COLO668 (cell line): ENCODE measurements around the gene GFOD1.
A peak's percentile ranks its signal among the peaks of the same experiment; 100 is the strongest.

Source experiments
- DNase-seq: peaks from one replicate; lab custom pipeline; 2025; ENCODE audit not compliant: unreplicated experiment; lab: John Stamatoyannopoulos, UW

GFOD1 gene

DNA sequence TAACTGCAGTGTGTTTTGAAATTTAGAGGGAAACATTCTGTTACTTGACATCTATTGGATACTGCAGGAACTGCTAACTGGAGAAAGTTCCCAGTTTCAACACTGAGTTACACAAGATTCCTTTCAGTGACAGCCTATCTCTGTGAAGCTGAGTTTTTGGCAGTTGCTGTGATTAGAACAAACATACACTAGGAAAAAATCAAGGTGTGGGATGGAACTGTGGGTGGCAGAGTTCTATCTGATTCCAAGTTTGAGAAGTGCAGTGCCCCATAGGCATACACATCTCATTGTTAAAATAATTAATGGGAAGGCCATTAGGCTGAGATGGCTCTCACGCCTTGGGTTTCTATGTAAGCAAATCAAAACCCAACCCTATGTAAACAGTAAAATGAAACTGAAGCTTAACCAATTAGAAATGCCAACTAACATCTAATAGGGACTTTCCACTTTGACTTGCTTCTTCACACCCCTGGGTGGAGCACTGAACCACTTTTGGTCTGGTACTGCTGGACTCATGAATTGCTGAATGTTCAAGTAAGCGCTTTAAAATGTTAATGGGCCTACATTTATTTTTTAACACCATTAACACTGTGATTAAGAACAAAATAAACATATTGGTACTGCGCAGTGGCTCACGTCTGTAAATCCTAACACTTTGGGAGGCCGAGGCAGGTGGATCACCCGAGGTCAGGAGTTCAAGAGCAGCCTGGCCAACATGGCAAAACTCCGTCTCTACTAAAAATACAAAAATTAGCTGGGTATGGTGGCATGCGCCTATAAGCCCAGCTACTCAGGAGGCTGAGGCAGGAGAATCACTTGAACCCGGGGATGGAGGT lies 103.9 kb downstream of the GFOD1 start:
- DNase-seq: no peak

DNA sequence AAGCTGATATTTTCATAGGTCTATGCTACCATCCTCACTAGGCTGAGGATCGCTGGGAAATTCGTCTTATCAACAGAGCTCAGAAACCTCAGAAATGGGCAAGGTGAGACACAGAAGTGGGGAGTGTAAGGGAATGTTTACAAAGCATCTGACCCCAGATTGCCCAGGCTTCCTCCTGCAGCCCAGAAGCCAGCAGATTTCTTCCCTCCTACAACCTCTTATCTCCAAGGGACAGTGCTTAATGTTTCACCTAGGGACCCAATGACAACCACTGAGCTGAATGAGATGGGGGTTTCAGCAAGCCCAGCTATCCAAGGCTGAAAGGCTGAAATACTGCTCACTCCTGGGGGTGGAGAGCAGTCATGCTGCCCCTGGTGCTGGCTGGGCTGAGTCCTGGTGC lies 106.6 kb downstream of the GFOD1 start:
- DNase-seq: no peak

DNA sequence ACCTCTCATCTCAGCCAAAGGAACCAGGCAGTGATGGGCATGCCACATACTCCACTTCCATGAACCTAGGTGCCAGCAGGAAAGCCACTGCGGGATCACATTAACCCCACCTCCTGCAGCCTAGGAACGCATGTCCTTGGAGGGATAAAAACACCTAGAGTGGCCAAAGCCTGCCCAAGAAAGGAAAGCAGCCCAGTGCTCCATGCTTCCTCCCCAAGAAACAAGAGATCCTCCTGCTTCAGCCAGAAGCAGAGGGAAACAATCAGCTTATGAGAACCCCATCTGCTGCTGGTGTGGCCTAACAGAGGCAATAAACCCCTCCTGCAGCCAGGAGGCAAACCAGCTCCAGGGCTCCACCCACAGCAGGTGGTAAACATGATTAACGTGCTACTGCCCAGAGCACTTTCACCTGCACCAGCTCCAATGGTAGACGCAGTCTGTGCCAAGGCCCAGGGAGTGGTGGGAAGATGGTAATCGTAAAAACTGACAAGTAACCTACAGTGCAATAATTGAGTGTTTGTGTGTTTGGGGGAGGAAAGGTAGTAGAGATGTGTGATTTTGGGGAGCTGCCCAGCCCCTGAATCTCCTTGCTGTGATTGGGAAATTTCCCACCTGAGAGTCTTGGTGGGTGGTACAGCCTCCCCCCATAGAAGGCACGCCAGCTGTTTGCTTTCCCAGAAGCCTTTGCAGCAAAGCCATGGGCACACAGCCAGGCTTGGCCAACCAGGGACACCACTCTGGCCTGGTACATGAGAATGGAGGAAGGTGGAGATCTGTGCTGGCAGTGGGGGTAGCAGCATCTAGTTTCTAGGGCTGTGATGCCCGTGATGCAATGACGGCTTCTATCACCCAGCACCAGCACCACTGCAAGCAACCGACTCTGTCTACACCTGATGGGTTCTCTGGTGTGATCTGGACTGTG lies 108.5 kb downstream of the GFOD1 start:
- peak; percentile 67 for DNase-seq

DNA sequence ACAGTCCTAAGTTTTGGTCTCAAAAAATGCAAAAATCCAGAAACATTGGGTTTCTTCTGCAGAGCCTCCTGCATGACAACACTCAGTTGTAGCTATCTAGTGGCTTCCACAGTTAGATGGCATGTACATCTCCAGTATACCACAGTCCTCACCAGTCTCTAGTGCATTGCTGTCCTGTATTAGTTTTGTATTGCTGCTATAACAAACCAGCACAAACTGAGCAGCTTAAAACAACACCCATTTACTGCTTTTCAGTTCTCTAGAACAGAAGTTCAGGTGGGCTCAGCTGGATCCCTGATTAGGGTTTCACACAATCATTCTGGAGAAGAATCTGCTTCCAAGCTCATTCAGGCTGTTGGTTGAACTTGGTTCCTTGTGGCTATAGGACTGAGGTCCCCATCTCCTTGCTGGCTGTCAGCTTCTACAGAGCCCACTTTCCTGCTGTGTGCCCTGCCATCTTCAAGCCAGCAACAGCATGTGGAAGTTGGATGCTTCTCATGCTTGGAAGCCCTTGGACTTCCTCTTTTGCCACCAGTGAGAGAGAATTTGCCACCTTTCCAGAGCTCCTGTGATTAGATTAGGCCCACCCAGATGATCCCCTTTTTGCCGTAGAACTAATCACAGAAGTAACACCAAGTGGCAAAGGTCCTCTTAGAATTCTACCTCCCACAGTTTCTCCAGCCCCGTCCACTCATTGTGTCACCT lies 110.2 kb downstream of the GFOD1 start:
- no peak for DNase-seq

DNA sequence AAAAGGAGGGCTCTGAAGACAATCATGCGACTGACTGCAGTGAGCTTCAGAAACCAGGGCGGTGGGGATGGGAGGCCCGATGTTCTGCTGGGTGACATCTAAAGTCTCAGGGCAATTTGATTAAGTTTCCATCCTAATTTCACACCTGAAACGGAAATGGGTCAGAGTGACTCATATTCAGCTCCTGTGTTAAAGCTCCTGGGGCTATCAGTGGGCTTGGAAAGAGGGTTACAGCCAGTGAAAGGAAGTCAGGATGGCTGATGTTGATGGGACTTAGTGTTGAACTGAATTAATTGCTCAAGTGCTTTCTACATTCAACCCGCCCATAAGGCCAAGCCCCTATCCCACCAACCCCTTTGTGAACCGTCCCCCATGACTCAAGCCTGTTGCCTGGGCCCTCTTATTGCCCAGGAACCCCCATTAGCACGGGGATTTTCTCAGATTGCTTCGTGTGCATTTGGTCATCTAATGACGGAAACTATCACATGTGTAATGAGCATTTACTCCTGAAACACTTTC lies 112.0 kb downstream of the GFOD1 start:
- DNase-seq: no peak

DNA sequence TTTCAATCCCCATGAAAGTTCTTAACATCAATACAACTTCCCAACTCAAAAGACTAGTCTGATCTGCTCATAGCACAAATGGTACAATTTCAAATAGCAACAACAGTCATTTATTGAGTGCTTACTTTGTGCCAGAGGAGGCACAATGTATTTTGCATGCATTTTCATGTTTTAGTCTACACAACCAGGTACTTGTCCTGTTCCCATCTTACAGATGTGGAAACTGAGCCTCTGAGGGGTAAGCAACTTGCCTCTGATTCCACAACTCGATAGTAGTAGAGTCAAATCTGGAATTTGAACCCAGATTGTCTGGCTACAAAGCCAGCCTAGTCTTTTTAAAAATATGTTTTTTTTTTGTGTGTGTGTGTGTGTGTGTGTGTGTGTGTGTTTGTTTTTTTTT lies 113.5 kb downstream of the GFOD1 start:
- no peak for DNase-seq

DNA sequence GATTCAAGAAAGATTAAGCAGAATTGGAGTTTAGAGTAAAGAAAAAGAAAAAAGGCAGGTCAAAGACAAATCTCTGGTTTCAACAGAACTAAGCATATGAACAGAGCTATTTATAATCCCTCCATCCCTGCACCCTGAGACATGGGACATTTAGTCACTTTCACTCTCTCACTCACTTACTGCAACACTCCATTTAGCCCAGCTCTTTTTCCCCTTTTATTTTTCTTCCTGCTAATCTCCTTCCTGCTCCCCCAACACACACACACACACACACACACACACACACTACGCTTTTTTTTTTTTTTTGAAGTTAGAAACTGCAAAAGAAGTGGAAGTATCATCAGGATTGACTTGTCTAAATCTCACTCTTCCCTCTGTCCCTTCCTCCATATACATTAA lies 113.9 kb downstream of the GFOD1 start:
- DNase-seq: no peak

DNA sequence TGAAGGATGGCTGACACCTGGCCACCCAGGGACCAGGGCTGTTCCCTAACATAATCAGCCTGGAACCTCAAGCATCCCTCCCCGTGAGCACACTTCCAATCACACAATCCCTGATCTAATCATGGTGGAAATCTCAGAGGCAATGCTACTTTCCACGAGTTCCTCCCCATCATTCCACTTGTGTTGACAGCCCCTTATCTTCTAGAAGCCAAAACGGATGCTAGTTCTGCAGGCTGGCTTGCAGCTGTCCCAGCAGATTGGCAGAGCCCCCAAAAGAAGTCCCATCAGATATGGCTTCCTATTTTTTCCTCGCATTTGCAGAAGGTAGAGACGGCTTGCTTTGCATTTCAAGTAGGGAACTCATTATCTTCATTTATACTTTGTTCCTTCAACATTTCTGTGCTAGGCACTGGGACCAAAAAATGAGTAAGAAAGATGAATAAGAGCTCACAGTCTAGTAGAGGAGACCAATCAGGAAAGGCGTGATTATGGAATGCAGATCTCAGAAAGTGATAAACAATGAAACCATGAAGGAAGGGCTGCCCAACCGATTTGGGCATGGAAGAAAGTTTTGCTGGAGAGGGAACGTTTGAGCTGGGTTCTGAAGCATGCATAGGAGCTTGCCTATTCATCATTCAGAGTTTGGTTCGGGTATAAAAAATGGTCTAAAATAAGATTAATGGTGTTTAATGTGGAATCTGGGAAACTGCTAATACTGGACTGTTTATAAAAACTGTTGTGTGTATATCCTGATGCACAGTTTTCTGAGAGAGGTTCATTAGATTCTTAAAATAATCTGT lies 114.5 kb downstream of the GFOD1 start:
- DNase-seq: no peak

DNA sequence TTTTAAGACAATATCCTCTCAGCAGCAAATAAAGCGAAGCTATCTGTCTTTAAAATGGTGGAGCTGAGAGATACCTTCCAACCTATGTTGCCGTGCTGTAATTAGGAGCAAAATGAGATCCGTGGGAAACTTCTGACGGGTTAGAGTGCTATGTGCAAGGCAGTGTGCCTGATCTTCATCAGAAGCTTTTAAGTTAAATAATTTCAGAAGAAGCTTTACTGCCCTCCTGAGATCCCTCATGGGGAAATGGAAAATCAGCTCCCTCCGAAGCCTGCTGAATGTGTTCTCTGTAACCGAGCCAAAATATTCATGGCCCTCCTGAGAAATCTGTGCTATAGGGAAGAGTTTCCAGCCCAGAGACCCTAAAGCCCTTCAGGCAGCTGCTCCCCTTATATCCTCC lies 115.3 kb downstream of the GFOD1 start:
- DNase-seq: no peak

DNA sequence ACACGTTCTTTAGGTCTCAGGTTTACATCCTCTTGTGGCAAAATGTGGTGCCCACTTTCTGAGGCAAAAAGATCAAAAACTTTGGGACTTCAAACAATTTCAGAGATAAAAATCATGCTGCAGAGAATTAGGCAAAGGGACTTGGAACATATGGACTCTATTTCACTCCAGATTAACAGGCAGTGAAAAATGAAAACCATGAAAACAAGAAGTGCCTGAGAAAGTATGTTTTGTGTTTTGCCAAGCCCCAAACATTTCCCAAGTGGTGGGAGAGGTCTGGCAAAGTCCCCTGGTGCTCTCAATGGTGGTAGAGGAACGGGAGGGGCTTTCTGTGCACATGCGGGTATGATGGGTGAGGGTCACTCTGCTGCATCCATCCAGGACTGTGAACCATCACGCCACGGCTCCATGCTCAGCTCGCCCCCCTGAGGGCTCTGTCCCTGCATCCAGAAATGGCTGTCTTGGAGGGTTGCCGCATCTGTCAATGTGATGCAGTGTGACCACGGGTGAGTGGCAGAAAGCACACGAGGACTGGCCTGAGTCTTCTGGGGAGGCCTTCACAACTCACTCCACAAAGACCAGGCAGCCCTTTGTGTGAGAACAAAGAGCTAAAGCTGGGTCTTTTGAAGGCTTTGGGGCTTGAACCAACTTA lies 115.9 kb downstream of the GFOD1 start:
- DNase-seq: no peak

DNA sequence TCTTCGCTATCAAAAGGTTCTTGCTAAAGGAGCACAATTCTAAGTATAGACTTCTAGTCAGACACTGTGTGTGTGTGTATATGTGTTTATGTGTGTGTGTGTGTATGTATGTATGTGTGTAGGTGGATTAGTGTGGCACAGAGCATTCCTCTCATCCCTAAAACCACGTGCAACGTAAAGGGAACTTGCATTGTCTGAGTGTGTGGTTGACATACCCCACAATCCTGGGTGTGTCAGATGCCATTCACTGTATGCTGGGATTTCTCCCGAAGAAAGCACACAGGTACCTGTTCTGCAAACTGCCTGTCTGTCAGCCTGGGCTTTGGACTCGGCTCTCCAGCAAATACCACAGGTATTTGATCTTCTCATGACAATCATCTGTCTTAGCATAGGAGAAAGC lies 116.8 kb downstream of the GFOD1 start:
- DNase-seq: no peak

DNA sequence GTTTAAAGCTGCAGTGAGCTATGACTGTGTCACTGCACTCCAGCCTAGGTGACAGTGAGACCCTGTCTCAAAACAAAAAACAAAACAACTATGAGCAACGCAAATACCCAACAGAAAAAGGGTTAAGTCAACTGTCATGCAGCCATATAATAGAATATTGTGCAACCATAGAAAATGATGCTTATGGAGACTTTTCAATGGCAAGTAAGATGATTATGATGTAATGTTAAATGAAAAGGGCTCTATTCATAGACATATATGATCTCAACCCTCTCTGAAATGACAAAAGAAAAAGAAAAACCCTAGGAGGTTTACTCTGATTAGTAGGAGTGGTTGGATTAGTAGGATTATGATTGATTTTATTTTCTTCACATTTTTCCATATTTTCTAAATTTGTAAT lies 117.8 kb downstream of the GFOD1 start:
- no peak for DNase-seq

DNA sequence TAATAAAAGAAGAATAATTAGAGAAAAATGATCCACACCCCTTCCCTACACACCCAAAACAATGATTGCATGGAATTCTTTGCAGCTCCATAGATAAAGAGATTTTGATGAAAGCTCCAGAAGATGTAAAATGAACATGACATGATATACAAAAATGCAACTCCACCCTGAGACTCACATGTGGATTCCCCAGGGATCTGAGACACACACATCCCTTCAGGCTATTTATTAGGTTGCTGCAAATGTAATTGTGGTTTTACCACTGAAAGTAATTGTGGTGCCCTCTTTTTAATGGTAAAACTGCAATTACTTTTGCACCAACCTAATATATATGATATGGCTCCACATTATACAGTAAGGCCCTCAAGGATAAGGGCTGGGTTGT lies 118.7 kb downstream of the GFOD1 start:
- no peak for DNase-seq

DNA sequence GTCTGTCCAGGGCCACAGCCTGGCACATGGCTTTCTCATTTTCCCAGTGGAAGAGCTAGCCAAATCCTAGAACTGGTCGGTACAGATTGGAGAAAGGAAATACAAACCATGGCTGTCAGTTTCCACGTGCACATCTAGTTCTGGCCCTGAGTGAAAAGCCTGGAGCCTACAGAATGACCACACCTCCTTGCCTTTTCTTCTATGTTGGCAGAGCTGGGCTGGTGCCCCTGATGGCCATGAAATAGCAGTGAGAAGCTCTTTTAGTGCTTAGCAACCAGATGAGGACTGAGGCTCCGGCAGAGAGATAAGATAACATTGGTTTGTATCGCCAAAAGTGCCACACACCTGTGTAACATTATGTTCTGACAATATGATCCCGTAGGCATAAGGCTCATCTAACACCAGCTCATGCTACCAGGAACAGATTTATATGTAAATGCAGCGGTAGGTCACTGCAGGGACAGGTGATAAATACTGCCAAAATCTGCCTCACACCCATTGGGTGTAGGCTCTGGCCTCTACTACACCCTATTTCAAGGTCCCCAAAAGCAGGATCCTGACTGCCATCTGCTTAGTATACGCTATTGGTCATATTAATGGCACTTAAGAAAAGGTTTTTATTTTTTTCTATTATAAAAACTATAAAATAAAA lies 119.2 kb downstream of the GFOD1 start:
- DNase-seq: no peak

DNA sequence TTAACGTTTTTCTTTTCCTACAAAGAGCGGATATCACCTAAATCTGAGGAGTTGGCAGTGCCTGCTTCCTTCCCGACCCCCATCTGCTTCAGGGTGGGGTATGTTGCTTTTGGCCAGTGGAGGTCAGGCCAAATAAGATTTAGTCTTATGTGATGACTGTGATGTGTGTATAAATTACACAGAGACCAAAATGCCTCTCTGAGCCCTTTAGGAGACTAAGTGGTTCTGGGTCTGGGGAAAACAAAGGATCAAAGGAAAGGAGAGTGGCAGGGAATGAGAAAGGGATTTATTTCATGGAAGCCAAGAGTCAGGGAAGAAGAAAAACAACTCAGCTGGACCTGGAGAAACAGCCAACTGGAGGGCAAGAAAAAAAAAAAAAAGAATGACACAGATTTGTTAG lies 120.0 kb downstream of the GFOD1 start:
- DNase-seq: no peak

DNA sequence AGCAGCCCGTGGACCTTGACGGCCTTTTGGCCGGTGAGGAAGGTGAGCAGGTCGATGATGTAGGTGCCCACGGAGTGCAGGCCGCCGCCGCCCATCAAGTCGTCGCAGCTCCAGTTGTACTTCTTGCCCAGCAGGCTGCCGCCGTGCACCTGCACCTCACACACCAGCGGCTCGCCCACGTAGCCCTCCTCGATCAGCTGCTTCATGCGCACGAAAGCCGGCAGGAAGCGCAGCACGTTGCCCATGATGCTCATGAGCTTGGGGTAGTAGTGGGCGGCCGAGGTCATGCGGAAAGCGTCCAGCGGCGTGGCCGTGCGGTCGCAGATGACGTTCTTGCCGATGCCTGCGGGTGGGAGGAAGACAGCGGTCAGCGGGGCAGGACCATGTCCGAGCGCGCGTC lies 122.1 kb downstream of the GFOD1 start:
- DNase-seq: no peak

DNA sequence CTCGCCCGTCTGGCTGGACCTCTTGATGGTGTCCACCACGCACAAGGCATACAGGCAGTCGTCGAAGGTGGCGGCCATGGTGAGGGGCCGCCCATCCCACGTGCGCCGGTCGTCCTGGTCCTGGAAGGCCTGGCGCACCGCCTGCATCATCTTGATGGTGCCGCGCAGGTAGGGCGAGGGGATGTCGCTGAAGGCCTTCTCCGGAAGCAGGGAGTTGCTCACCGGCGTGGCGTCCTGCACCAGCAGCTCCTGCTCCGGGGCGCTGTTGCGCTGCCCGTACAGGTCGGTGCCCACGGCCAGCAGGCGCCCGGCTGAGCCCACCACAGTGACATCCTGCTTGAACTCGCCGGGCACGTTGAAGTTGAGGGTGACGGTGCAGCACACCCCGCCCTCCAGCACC lies 122.6 kb downstream of the GFOD1 start:
- no peak for DNase-seq

DNA sequence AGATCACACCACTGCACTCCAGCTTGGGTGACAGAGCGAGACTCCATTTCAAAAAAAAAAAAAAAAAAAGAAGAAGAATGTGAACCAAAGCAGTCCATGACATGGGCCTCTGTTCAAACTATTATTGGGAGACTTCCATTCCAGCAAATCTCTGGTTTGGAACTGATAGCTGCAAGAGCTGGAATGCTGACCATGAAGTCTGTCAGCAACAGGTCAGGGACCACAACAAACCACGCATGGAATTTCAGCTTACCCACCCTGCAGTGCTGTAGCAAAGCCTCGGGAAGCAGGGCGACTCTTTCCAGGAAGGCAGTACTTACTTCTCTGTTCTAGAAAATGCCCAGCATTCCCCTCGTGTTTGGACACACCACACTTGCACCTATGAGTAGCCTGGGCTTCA lies 125.0 kb downstream of the GFOD1 start:
- DNase-seq: no peak

DNA sequence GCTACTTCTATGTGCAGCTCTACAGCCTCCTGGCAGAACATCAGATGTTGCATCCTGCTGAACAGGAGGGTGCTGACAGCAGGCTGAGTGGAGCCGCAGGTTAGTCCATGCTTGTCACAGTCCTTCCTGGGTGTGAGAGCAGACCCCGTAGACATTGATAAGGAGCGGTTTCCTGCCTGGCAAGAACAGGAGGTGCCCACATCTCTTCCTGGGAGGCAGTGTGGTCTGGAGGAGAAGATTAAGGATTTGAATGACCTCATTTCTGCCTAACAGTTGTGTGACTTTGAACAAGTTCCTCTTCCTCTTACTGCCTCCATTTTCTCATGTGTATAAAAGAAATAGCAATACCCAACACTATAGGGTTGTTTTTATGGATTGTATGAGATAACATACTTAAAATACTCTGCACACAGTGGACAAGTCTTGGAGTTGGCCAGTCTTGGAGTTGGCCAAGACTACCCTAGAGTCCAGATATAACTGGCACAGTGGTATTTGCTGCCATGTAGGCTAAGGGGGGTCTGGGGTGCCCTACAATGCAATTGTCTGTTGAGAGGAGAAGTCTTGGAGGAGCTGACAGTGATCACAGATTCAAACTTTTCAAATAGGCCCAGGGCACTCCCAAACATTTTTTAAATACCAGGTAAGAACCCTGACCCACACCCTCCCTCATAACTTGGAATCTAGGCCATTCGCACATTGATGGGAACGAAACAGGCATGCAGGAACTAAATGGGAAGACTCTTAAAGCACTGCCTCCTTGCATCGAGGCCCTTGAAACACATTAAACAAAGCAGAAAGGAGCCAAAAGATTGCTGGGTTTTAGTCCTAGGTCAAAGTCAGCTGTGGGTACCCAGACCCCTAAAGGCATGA lies 126.5 kb downstream of the GFOD1 start:
- DNase-seq: no peak
